ENCODE results near the gene C5AR2. TPM values are rescaled to one million over a fixed set of nuclear protein-coding genes. Genes with fewer than 3 reads are reported as not detected.

The C5AR2 gene
- total and polyA plus RNA-seq, 2 donors (not counting 1 experiment from before 2014, with no cell fraction given) = under 0.01 to 0.08 TPM

- Histone ChIP-seq H3K4me2 (ENCODE audit: extremely low read depth, insufficient read depth, low read length) (no peak overlapping the region), H2AFZ (ENCODE audit: low read length) (no peak overlapping the region), H4K20me1 (ENCODE audit: control insufficient read depth, extremely low read depth, insufficient read depth, low read length) (no peaks in the 10 kb centered on the region), H3K4me3 (replicated peaks in 1 of 4; ENCODE audit: control extremely low read depth in 1 of 4, insufficient read depth in 1 of 4, low read depth in 3 of 4, low read length in 4 of 4) (no peak overlapping the region), H3K9me3 (ENCODE audit: control insufficient read depth, insufficient read depth, low read depth, low read length) (no peaks in the 10 kb centered on the region), H3K9ac (ENCODE audit: insufficient read depth, low read length) (no peak overlapping the region), H3K27me3 (ENCODE audit: control insufficient read depth, insufficient read depth, low read length) (no peaks in the 10 kb centered on the region), H3K27ac (ENCODE audit: insufficient read depth, low read length) (no peak overlapping the region), H3K4me1 (ENCODE audit: control insufficient read depth, extremely low read depth, insufficient read depth, low read length) (peaks cover 9% of the 10 kb centered on the region), H3K36me3 (ENCODE audit: control insufficient read depth, insufficient read depth, low read length) (peaks cover 35% of the 10 kb centered on the region), H3K79me2 (ENCODE audit: control insufficient read depth, insufficient read depth, low read length) (no peaks in the 10 kb centered on the region)
- DNase-seq (ENCODE audit: low read depth in 2 of 2) = no peak
- TF ChIP-seq CTCF (conservative IDR thresholded peaks at IDR 0.05 in 1 of 2, IDR thresholded peaks at IDR 0.05 in 1 of 2; ENCODE audit: low read depth in 1 of 2, low read length in 2 of 2) (no peak), EZH2 (IDR thresholded peaks at IDR 0.05; ENCODE audit: low read length, missing control alignments) (no peak)
Measured at GRCh38 chr19:47373246-47374240, 41.6 kb downstream of the C5AR2 start.

- TF ChIP-seq CTCF (conservative IDR thresholded peaks at IDR 0.05 in 1 of 2, IDR thresholded peaks at IDR 0.05 in 1 of 2; ENCODE audit: low read depth in 1 of 2, low read length in 2 of 2) (no peak), EZH2 (IDR thresholded peaks at IDR 0.05; ENCODE audit: low read length, missing control alignments) (no peak)
- DNase-seq (ENCODE audit: low read depth in 2 of 2) = no peak
- no peak overlapping the region for H2AFZ ChIP-seq (ENCODE audit: low read length)
- H3K27ac ChIP-seq (ENCODE audit: insufficient read depth, low read length) = no peak overlapping the region
- H3K4me3 ChIP-seq (replicated peaks in 1 of 4; ENCODE audit: control extremely low read depth in 1 of 4, insufficient read depth in 1 of 4, low read depth in 3 of 4, low read length in 4 of 4) = no peak overlapping the region
- no peak overlapping the region for H3K9ac ChIP-seq (ENCODE audit: insufficient read depth, low read length)
- H4K20me1 ChIP-seq (ENCODE audit: control insufficient read depth, extremely low read depth, insufficient read depth, low read length) = no peaks in the 10 kb centered on the region
- H3K27me3 ChIP-seq (ENCODE audit: control insufficient read depth, insufficient read depth, low read length) = no peaks in the 10 kb centered on the region
- no peaks in the 10 kb centered on the region for H3K79me2 ChIP-seq (ENCODE audit: control insufficient read depth, insufficient read depth, low read length)
- H3K9me3 ChIP-seq (ENCODE audit: control insufficient read depth, insufficient read depth, low read depth, low read length) = no peaks in the 10 kb centered on the region
- H3K4me1 ChIP-seq (ENCODE audit: control insufficient read depth, extremely low read depth, insufficient read depth, low read length) = peaks cover 3% of the 10 kb centered on the region
- H3K4me2 ChIP-seq (ENCODE audit: extremely low read depth, insufficient read depth, low read length) = no peak overlapping the region
- H3K36me3 ChIP-seq (ENCODE audit: control insufficient read depth, insufficient read depth, low read length) = peaks cover 32% of the 10 kb centered on the region
Measured at GRCh38 chr19:47374876-47375693, 43.1 kb downstream of the C5AR2 start.

All from fibroblast of lung (primary cell).